Subcutaneous adipose tissue (tissue), 4 donors: ENCODE measurements around the gene PSKH1. TPM values are rescaled to one million over a fixed set of nuclear protein-coding genes. Genes with fewer than 3 reads are reported as not detected.

Source experiments
- total RNA-seq, 4 donors: library from RNA; depleted of rRNA; stranded (reverse); fragments of >200 nt; gene quantifications; one replicate each; pipeline ENCODE4 v1.1.0, GENCODE V29; 2016
- TF ChIP-seq, protein P1 (sequence below): fragments of 450-650 bp; IDR thresholded peaks from one replicate; pipeline ENCODE4 v1.5.1; 2016; ENCODE audit warnings: low read depth, mild to moderate bottlenecking, control low read depth, antibody characterized with exemption, moderate library complexity

PSKH1 gene
- total RNA-seq, 4 donors from 2014 or later, result 7.0 to 28.4 (median 10.9) TPM

DNA sequence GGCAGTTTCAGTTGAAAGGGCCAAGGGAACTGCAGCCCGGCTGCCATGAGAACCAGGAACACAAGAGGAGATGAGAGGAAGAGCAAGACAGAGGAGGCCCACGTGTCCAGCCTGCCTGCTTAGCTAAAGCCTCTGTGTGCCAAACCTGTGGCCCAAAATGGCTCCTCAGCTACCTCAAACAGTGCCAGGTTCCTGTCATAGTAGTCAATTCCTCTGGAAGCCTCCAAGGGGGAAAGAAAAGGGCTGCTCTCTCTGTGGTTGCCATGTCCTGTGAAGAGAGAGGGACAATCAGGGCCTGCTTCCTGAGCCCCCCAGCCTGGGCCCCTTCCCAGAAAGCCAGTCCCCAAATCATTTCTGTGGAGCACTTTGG lies 70.2 kb downstream of the PSKH1 start:
- TF ChIP-seq, protein P1, sequence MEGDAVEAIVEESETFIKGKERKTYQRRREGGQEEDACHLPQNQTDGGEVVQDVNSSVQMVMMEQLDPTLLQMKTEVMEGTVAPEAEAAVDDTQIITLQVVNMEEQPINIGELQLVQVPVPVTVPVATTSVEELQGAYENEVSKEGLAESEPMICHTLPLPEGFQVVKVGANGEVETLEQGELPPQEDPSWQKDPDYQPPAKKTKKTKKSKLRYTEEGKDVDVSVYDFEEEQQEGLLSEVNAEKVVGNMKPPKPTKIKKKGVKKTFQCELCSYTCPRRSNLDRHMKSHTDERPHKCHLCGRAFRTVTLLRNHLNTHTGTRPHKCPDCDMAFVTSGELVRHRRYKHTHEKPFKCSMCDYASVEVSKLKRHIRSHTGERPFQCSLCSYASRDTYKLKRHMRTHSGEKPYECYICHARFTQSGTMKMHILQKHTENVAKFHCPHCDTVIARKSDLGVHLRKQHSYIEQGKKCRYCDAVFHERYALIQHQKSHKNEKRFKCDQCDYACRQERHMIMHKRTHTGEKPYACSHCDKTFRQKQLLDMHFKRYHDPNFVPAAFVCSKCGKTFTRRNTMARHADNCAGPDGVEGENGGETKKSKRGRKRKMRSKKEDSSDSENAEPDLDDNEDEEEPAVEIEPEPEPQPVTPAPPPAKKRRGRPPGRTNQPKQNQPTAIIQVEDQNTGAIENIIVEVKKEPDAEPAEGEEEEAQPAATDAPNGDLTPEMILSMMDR, result no peak

DNA sequence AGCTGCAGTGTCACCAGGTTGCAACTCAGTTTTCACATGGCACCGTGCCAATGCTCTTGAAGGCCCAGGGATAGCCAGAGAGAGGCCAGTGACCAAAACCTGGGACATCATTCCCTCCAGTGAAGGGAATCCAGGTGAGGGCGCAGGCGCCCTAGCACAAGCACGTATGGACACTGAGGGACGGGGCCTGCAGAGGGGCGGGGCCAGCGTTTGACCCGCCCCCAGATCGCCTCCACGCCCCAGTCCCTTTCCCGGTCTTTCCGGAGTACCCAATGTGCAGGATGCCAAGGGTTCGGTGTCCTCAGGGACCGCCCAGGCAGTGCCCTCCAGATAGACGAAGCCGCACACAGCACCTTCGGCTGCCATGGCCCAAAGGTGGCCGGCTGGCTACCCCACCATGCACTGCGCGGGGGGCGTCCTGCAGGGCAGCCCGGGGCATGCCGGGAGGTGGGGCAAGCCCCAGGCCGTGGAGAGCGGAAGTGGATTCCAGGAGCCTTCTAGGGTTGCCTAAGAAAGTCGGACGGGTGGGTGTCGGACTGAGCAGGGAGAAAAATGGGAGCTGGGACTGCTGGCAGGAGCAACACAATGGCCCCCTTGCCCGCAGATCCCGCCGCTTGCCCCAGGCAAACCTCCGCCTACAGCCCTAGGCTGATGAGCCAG lies 70.7 kb downstream of the PSKH1 start:
- TF ChIP-seq, protein P1, result no peak

DNA sequence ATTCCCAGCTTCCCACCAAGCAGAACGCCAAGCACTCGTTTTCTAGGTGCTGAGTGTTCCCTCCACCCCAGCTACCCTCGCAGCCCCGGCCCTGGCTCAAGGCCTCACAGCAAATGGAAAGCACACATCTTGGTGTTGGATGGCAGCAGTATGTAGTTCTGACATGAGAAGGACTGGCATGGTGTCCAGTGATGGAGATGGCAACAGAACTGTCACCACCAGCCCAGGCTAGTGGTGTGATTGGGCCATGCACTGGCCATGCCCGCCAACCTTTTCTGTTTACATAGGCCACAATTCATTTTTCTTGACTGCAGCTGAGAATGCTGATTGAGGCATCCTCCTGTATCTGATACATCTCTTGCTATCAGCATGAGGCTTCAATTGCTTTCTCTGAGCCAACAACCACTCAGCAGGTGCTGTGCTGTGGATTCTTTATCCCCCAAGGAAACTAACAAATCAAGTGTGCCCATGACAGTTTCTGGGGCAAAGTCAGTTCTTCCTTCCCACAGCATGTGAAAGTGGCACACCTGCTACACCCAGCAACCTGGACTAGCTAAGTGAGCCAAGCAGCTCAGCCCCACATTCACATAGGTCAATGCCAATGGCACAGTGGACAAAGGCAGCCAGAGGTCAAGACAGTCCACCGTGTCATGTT lies 71.5 kb downstream of the PSKH1 start:
- TF ChIP-seq, protein P1, result no peak

DNA sequence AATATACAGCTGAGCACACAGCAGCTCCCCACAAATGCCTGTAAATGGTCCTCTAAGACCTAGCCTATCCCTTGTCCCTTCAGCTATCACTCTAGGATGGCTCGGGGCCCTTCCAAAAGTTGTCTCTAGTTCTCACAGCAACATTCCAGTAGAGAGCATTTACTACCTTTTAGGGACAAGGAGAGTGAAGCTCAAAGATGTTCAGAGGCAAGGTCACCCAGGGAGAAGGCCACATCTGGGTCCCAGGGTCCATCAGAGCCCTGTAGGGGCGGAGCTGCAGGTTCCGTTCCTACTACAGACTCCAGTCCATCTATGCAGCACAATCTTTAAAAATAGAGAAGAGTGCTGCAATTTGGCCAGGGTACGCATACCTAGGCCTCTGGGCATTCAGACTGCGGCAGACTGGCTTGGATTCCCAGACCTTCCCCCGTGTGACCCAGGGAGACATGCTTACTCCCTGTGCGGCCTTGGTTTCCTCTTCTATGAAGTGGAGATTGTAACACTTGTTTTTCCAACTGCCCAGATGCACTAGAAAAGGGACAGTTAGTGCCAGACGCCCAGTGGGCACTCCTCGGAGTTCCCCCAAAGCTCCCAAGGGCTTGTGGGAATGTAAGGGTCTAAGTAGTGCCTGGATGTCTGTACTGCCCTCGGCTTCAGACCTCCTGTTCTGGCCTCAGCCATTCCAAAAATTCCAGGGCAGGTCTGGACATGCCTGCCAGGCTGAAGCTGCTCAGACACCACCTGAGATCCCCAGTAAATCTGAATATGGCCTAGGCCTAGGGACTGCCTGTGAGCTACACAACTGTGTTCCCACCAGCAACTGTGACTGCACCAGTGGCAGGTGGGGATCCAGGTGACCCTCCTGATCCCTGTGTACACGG lies 72.9 kb downstream of the PSKH1 start:
- TF ChIP-seq, protein P1, result no peak

DNA sequence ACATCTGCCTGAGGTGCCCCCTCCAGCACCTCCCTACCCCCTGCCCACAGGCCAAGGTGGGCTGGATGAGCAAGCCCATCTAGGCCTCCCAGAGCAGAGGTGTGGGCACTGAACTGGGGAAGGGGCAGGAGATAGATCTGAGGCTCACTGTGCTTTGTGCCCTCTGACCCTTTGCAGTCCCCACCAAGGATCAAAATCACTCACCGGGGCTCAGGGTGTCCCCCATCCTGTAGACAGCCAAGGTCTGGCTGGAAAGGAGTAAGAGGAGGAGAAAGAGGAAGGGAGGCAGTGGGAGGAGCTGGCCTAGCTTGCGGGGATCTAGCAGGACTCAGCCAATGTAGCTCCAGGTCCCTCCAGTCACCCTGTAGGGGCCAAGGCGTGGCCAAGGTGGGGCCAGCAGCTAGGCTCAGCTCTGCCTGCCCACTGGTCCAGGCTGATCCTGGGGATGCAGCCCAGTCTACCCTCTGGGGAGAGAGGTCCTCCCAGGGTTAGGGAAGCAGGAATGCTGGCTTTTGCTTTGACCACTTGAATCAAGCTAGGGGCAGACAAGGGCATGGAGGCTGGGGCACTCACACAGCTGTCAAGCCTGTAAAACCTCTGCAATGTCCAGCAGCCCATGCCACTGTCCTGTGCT lies 73.6 kb downstream of the PSKH1 start:
- TF ChIP-seq, protein P1, result no peak

DNA sequence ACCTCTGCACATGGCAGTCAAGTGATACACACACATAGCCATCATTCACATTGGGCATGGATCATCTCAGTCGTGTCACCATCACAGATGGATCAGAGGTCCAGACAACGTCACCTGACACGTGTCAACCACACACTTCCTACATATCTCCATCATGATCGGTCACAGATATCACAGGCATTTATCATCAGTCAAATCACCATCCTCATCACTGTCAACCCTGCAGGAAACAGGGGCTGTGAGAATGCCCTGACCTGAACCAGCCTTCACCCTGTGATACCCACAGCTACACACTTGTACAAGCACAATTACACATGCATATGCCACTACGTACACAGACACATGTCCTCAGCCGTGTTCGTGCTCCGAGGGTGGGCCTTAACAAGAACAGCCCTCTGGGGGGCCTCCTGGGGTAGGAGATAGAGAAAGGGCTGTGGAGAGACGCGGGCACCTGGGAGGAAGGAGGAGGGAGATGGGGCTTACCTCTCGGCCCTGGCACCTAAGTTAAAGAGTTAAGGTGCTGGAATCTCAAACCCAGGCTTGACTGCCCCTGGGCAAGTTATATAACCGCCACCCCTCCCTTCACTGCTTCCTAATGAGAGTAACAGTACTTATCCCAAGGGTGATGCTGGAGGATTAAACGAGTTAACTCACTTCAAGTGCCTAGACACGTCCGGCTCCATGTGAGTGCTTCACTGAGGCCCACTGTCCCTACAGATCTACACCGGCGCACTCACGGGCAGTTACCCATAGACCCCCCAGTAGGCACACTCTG lies 74.3 kb downstream of the PSKH1 start:
- TF ChIP-seq, protein P1, result no peak
